CD8-positive, alpha-beta memory T cell (primary cell): ENCODE results near the gene CABP2. TPM values are rescaled to one million over a fixed set of nuclear protein-coding genes. Genes with fewer than 3 reads are reported as not detected.
"Not testable (repeated sequence)": the region's sequence is repeated elsewhere in the genome, so short reads cannot be mapped to it uniquely, and the experiment has no call there.

Source experiments
- CTCF ChIA-PET: fragments of 350-600 bp; sonication (Branson Sonifier 250); formaldehyde crosslinking; loops from one replicate; lab custom pipeline; 2021; ENCODE audit warnings: antibody characterized with exemption; lab: Charles Lee
- POLR2A ChIA-PET: fragments of 350-600 bp; sonication (Branson Sonifier 250); formaldehyde crosslinking; loops from one replicate; lab custom pipeline; 2021; ENCODE audit warnings: antibody characterized with exemption; lab: Charles Lee
- DNase-seq, 5 donors: peaks; one replicate each; pipeline versions ENCODE4 v3.0.0 to v3.0.0-alpha.2; 2020 to 2022; ENCODE audit warnings: mixed read lengths in 1 of 5
- H3K27ac ChIP-seq: one replicate; pipeline ENCODE4 v1.7.0; 2013; ENCODE audit warnings: low read depth, mild to moderate bottlenecking, low read length, moderate library complexity
- H3K27me3 ChIP-seq: 2 replicates; pipeline ENCODE4 v1.7.0; 2013; ENCODE audit warnings: low read length, mild to moderate bottlenecking; ENCODE audit not compliant: insufficient read depth, poor library complexity, severe bottlenecking
- H3K36me3 ChIP-seq: 2 replicates; pipeline ENCODE4 v1.7.0; 2013; ENCODE audit warnings: mild to moderate bottlenecking, low read length, moderate library complexity; ENCODE audit not compliant: insufficient read depth
- H3K4me1 ChIP-seq: 2 replicates; pipeline ENCODE4 v1.7.0; 2013; ENCODE audit warnings: mild to moderate bottlenecking, low read length, moderate library complexity; ENCODE audit not compliant: insufficient read depth
- H3K4me3 ChIP-seq: 2 replicates; pipeline ENCODE4 v1.7.0; 2013; ENCODE audit warnings: mild to moderate bottlenecking, low read length
- H3K9me3 ChIP-seq: 2 replicates; pipeline ENCODE4 v1.7.0; 2013; ENCODE audit warnings: mild to moderate bottlenecking, low read length
- H3K27ac Mint-ChIP-seq, 8 donors: one replicate each; pipeline ENCODE4 v1.8.0; 2020 to 2021; ENCODE audit warnings: mixed read lengths in 8 of 8, mild to moderate bottlenecking in 6 of 8, inconsistent platforms in 3 of 8, moderate library complexity in 3 of 8
- H3K27me3 Mint-ChIP-seq, 2 donors: one replicate each; pipeline ENCODE4 v1.8.0; 2020 to 2021; ENCODE audit warnings: mixed read lengths in 2 of 2, mild to moderate bottlenecking in 1 of 2, moderate library complexity in 1 of 2
- H3K36me3 Mint-ChIP-seq, 3 donors: one replicate each; pipeline ENCODE4 v1.8.0; 2020 to 2021; ENCODE audit warnings: mixed read lengths in 3 of 3, inconsistent platforms in 1 of 3, mild to moderate bottlenecking in 1 of 3
- H3K4me1 Mint-ChIP-seq, 3 donors: one replicate each; pipeline ENCODE4 v1.8.0; 2020 to 2021; ENCODE audit warnings: mixed read lengths in 3 of 3, inconsistent platforms in 1 of 3, mild to moderate bottlenecking in 1 of 3
- H3K4me3 Mint-ChIP-seq, 7 donors: one replicate each; pipeline ENCODE4 v1.8.0; 2020 to 2021; ENCODE audit warnings: mixed read lengths in 7 of 7, mild to moderate bottlenecking in 6 of 7, moderate library complexity in 4 of 7, inconsistent platforms in 2 of 7
- H3K9me3 Mint-ChIP-seq, 5 donors: one replicate each; pipeline ENCODE4 v1.8.0; 2020 to 2022; ENCODE audit warnings: mixed read lengths in 5 of 5, mild to moderate bottlenecking in 3 of 5, moderate library complexity in 2 of 5, inconsistent platforms in 1 of 5
- polyA plus RNA-seq: library from polyadenylated mRNA; unstranded; fragments of 300-500 nt; fragmentation: Illumina TruSeq; gene quantifications from one replicate; pipeline ENCODE4 v1.2.3, GENCODE V29; 2021
- total RNA-seq, 2 experiments: library from RNA; stranded (reverse); gene quantifications; one replicate each; pipeline ENCODE4 v1.2.3, GENCODE V29; 2021

The CABP2 gene
- total and polyA plus RNA-seq, 3 experiments from 2014 or later = not detected

DNA sequence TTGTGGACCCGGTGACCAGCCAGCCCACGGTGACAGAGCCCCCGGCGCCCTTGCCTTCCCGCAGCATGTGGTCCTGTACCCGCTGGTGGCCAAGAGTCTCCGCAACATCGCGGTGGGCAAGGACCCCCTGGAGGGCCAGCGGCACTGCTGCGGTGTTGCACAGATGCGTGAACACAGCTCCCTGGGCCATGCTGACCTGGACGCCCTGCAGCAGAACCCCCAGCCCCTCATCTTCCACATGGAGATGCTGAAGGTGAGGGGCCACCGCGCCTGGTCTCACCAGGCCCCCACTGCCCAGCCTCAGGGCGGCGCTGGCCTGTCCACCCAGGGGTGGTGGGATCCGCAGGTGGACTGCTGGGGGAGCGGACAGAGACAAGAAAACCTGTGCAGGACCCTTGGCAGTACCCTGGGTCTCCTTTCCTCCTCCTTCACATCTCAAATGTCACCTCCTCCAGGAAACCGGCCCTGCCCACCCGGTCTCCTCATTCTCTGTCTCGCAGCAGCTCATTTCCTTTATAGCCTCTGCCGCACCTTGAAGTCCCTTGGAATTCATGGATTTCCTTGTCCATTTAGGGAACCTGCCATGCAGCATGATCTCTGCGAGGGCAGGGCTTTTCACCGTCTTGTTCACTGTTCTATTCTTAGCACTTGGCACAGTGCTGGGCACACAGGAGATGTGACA, 33.9 kb downstream of the CABP2 start:
- no peaks in the 10 kb centered on the region for H3K9me3 Mint-ChIP-seq
- H3K4me1 Mint-ChIP-seq = peaks cover 41 to 54% (median 42%) of the 10 kb centered on the region in 3 donors
- H3K9me3 ChIP-seq = no peaks in the 10 kb centered on the region
- DNase-seq = no peak
- peak overlapping the region in 6 of 8 donors; percentile 47 to 93 (median 76) for H3K27ac Mint-ChIP-seq
- no peak overlapping the region for H3K27ac ChIP-seq
- peaks cover 27% of the 10 kb centered on the region for H3K36me3 ChIP-seq
- ChIA-PET POLR2A (interaction anchor here (0.5 to 1.2 kb wide), 2 partner anchors 52 to 87 kb away, joined by 5 to 10 read pairs; partner anchors contain the start of gene PTPRCAP), CTCF (interaction anchor here (1.5 kb wide), 1 partner anchor 16 kb away, joined by 4 read pairs; the partner anchor contains the start of gene PITPNM1)
- H3K27me3 ChIP-seq = no peaks in the 10 kb centered on the region
- H3K4me3 ChIP-seq = no peak overlapping the region
- H3K4me3 Mint-ChIP-seq = peak overlapping the region in 1 of 7 donors; percentile 79
- peaks cover 41% of the 10 kb centered on the region for H3K4me1 ChIP-seq
- H3K36me3 Mint-ChIP-seq = peaks cover 4 to 70% (median 12%) of the 10 kb centered on the region in 3 donors
- no peaks in the 10 kb centered on the region for H3K27me3 Mint-ChIP-seq

DNA sequence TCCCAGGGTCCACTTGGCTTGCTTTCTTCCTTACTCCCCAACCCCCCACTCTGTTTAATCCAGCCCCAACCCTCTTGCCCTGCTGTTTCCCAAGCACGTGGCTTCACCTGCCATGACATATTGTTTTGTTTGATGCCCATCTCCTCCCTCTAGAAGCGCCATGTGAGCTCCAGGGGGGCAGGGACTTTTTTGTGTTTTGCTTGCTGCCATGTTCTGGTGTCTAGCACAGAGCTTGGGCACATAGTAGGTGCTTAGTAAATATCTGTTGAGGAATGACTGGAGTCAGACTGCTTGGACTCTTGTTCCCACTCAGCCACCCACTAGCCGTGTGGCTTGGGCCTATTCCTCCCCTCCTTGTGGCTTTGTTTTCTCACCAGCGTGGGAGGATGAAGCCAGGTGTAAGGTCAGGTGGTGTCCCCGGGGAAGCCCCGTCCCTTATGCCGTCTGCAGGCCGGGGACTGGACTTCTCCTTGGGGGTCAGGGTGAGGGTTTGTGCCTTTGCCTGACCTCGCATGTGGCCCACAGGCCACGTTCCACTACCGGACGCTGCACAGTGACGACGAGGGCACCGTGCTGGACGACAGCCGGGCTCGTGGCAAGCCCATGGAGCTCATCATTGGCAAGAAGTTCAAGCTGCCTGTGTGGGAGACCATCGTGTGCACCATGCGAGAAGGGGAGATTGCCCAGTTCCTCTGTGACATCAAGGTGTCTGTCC, 36.6 kb downstream of the CABP2 start:
- Mint-ChIP-seq H3K4me1 (peaks cover 60 to 75% (median 63%) of the 10 kb centered on the region in 3 donors), H3K27me3 (no peaks in the 10 kb centered on the region), H3K9me3 (no peaks in the 10 kb centered on the region), H3K36me3 (peaks cover 4 to 61% (median 12%) of the 10 kb centered on the region in 3 donors), H3K4me3 (peak overlapping the region; percentile 79 to 96 (median 87)), H3K27ac (peak overlapping the region; percentile 80 to 100 (median 94))
- no peaks in the 10 kb centered on the region for H3K9me3 ChIP-seq
- ChIA-PET POLR2A (interaction anchor here (0.5 to 4.1 kb wide), 9 partner anchors 18 to 246 kb away, joined by 3 to 38 read pairs (median 5); partner anchors contain the start of genes PITPNM1, PTPRCAP and RAD9A), CTCF (interaction anchor here (1.8 to 3.2 kb wide), 6 partner anchors 18 to 135 kb away, joined by 4 to 15 read pairs (median 6); partner anchors contain the start of genes PITPNM1, PTPRCAP, RAD9A and TMEM134)
- DNase-seq = peak in 1 of 5 donors; percentile 31
- H3K27ac ChIP-seq = no peak overlapping the region
- peaks cover 21% of the 10 kb centered on the region for H3K36me3 ChIP-seq
- H3K27me3 ChIP-seq = no peaks in the 10 kb centered on the region
- H3K4me3 ChIP-seq = peak overlapping the region; percentile 41
- H3K4me1 ChIP-seq = peaks cover 57% of the 10 kb centered on the region

DNA sequence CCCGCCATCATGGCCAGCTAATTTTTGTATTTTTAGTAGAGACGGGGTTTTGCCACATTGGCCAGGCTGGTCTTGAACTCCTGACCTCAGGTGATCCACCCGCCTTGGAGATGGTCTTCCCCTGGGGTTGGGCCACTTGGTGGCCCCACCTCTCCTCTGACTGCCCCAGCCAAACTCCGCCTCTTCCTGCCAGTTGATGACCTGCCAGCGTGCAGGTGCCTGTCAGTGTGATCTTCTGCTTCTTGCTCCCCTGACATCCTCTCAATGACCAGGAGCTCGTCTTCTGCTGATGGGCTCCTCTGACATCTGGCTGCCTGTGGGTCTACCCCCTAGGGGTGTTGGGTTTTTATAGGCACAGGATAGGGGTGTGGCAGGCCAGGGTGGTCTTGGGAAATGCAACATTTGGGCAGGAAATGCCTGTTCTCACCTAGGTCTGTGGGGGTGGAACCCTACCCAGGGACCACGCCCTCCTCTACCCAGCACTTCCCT, 37.3 kb downstream of the CABP2 start:
- peaks cover 57% of the 10 kb centered on the region for H3K4me1 ChIP-seq
- Mint-ChIP-seq H3K4me1 (peaks cover 60 to 73% (median 63%) of the 10 kb centered on the region in 3 donors), H3K27ac (peak overlapping the region; percentile 80 to 100 (median 94)), H3K4me3 (peak overlapping the region; percentile 79 to 96 (median 87)), H3K36me3 (peaks cover 4 to 55% (median 12%) of the 10 kb centered on the region in 3 donors)
- DNase-seq = peak; percentile 28 to 64 (median 46)
- peak overlapping the region; percentile 41 for H3K4me3 ChIP-seq
- not testable (repeated sequence) for H3K9me3 Mint-ChIP-seq, H3K9me3 ChIP-seq, H3K27ac ChIP-seq, H3K27me3 ChIP-seq, H3K27me3 Mint-ChIP-seq
- CTCF ChIA-PET = interaction anchor here (0.9 to 3.2 kb wide), 7 partner anchors 17 to 135 kb away, joined by 3 to 15 read pairs (median 6); partner anchors contain the start of genes PITPNM1, PTPRCAP, RAD9A and TMEM134
- peaks cover 21% of the 10 kb centered on the region for H3K36me3 ChIP-seq
- POLR2A ChIA-PET = interaction anchor here (0.5 to 4.1 kb wide), 9 partner anchors 18 to 245 kb away, joined by 3 to 38 read pairs (median 4); partner anchors contain the start of genes PITPNM1, PTPRCAP and RAD9A

DNA sequence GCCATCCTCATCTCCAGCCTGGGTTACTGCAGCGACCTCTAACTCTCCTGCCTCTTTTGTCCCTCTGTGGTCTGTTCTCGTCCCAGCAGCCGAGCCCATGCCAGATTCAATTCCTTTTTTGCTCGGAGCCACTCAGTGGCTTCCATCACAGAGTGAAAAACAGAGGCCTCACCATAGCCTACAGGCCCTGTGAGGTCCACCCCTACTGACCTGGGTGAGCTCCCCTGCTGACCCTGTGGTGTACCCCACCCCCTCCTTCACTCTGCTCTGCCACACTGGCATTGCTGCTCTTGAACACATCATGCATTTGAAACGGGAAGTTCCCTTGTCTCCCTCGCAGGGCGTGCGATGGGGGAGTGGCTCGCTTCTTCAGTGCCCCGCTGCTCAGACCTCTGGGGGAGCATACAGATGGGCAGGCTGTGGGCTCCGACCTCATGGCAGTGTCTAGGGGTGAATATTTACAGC, 38.4 kb downstream of the CABP2 start:
- H3K27ac Mint-ChIP-seq = peak overlapping the region; percentile 90 to 100 (median 98)
- Histone ChIP-seq H3K4me3 (peak overlapping the region; percentile 96), H3K9me3 (no peaks in the 10 kb centered on the region), H3K36me3 (peaks cover 20% of the 10 kb centered on the region), H3K4me1 (peaks cover 57% of the 10 kb centered on the region), H3K27me3 (no peaks in the 10 kb centered on the region), H3K27ac (peak overlapping the region; percentile 80)
- peak overlapping the region; percentile 87 to 99 (median 95) for H3K4me3 Mint-ChIP-seq
- H3K27me3 Mint-ChIP-seq = no peaks in the 10 kb centered on the region
- peaks cover 4 to 45% (median 12%) of the 10 kb centered on the region in 3 donors for H3K36me3 Mint-ChIP-seq
- peaks cover 60 to 71% (median 62%) of the 10 kb centered on the region in 3 donors for H3K4me1 Mint-ChIP-seq
- DNase-seq = peak; percentile 39 to 76 (median 57)
- ChIA-PET POLR2A (interaction anchor here (0.7 to 4.1 kb wide), 9 partner anchors 20 to 209 kb away, joined by 3 to 38 read pairs (median 7); partner anchors contain the start of genes PITPNM1, PPP1CA, PTPRCAP and RAD9A), CTCF (interaction anchor here (0.9 to 3.2 kb wide), 7 partner anchors 16 to 132 kb away, joined by 3 to 15 read pairs (median 5); partner anchors contain the start of genes PPP1CA, PTPRCAP and TMEM134)
- H3K9me3 Mint-ChIP-seq = no peaks in the 10 kb centered on the region

DNA sequence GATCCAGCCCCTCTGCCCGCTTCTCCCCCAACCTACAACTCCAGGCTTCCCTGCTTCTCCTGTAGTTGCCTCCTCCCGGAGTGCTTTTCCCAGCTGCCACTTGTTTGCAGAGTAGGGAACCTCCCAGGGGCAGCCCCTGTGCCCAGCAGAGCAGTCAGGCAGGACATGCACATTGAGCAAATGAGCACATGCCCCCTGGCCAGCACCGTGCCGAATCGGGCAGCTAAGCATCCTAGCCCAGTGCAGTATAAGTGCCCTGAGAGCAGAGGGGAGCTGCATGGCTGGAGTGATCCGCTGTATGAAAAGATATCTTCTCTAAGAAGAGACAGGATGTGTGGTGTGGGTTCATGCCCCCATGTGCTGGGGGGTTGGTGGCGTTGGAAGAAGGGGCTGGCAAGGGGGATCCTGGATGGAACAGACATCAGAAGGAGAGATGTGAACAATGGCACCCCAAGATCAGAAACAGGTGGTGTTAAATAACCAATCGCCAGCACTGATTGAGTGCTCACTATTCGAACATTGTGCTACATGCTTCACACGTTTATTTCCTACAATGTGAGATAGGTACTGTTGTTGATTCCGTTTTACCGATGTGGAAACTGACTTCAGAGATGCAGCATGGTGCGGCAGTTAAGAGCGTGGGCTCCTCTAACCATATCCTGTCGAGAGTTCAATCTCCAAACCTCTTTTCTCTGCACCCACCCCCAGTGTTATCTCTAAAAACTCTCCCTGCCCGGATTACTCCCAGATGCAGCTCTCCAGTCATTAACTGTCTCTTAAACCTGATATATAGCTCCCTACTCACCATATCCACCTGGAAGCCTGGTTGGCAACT, 39.2 kb downstream of the CABP2 start:
- CTCF ChIA-PET = interaction anchor here (0.9 to 3.2 kb wide), 9 partner anchors 15 to 167 kb away, joined by 3 to 15 read pairs (median 4); partner anchors contain the start of genes PPP1CA, PTPRCAP and TMEM134
- Histone ChIP-seq H3K4me3 (peak overlapping the region; percentile 96), H3K27ac (peak overlapping the region; percentile 80), H3K9me3 (no peaks in the 10 kb centered on the region), H3K4me1 (peaks cover 57% of the 10 kb centered on the region), H3K36me3 (peaks cover 13% of the 10 kb centered on the region), H3K27me3 (no peaks in the 10 kb centered on the region)
- Mint-ChIP-seq H3K27me3 (no peaks in the 10 kb centered on the region), H3K36me3 (peaks cover 4 to 40% (median 8%) of the 10 kb centered on the region in 3 donors), H3K27ac (peak overlapping the region; percentile 90 to 100 (median 98)), H3K4me1 (peaks cover 55 to 67% (median 58%) of the 10 kb centered on the region in 3 donors), H3K4me3 (peak overlapping the region; percentile 87 to 99 (median 95)), H3K9me3 (no peaks in the 10 kb centered on the region)
- DNase-seq = peak; percentile 24 to 85 (median 69)
- POLR2A ChIA-PET = interaction anchor here (1.0 to 4.1 kb wide), 13 partner anchors 8 to 243 kb away, joined by 3 to 38 read pairs (median 6); partner anchors contain the start of genes PITPNM1, POLD4, PPP1CA and PTPRCAP

DNA sequence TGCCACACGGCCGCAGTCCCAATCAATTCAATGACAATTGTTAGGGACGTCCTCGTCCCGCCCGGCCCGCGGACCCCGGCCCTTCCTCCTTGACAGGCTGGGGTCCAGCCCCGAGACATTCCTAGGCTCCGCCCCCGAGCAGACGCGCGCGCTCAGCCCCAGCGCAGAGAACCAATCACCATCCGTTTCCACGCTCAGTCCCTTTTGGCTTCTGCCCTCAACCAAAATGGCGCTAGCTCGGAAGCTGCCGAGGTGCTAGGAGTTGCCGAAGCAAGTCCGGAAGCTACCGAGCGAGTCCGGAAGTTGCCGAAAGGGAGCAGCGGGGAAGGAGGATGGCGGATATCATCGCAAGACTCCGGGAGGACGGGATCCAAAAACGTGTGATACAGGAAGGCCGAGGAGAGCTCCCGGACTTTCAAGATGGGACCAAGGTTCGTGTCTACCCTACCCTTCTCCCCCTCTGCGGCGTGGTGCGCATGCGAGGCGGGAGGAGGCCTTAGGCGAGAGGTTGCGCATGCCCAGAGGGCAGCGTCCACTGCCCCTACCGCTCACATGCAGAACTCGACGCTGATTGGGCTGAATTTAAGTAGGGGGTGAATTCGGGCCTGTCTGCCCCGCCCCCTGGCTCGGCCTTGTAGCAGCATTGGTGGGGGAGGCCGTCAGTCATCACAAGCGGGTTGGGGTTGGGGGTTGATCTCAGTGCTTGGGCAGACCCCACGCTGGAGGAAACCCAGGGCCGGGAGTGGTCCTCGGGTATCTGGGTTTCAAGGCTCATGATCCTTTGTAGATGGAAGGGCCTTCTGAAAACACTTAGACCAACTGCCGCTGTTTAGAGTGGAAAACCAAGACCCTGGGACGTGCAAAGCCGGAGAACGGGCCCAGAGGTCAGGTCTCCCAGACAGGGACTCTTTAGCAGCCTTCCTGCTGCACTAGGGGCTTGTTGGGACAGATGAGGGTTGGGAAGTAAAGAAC, 40.1 kb downstream of the CABP2 start, which contains the start of gene AIP:
AIP (plus strand) TSS at position 200 of the 972 bp plus-strand sequence; CDS start at position 333, 133 bp downstream.
- H3K27ac Mint-ChIP-seq = peak within 1 kb of the TSS; percentile 90 to 100 (median 98)
- Histone ChIP-seq H3K27me3 (no peaks in the 10 kb centered on the region), H3K27ac (peak within 1 kb of the TSS; percentile 80), H3K4me3 (peak within 1 kb of the TSS; percentile 96), H3K9me3 (no peaks in the 10 kb centered on the region), H3K4me1 (peaks cover 51% of the 10 kb centered on the region), H3K36me3 (peaks cover 11% of the 10 kb centered on the region)
- peaks cover 49 to 58% (median 57%) of the 10 kb centered on the region in 3 donors for H3K4me1 Mint-ChIP-seq
- H3K27me3 Mint-ChIP-seq = no peaks in the 10 kb centered on the region
- peak; percentile 96 to 98 (median 96) for DNase-seq
- peak within 1 kb of the TSS; percentile 87 to 99 (median 95) for H3K4me3 Mint-ChIP-seq
- ChIA-PET CTCF (interaction anchor here (0.7 to 3.2 kb wide), 15 partner anchors 9 to 166 kb away, joined by 3 to 15 read pairs (median 4); partner anchors contain the start of genes CDK2AP2, PITPNM1, PPP1CA and PTPRCAP), POLR2A (interaction anchor here (0.6 to 4.1 kb wide), 19 partner anchors 9 to 1906 kb away, joined by 3 to 38 read pairs (median 5); partner anchors contain the start of genes PITPNM1, POLD4, PPP1CA and PTPRCAP)
- no peaks in the 10 kb centered on the region for H3K9me3 Mint-ChIP-seq
- H3K36me3 Mint-ChIP-seq = peaks cover 4 to 31% (median 7%) of the 10 kb centered on the region in 3 donors
